Epithelial cell of esophagus (primary cell): ENCODE data around the gene EBPL.
A peak's percentile ranks its signal among the peaks of the same experiment; 100 is the strongest.

Experiments
- DNase-seq: peaks from one replicate; pipeline ENCODE4 v3.0.0; 2010; ENCODE audit warnings: low read depth
- H3K4me3 ChIP-seq: 2 replicates; pipeline ENCODE4 v1.5.1; 2011; ENCODE audit warnings: mild to moderate bottlenecking, low read length, control low read depth
- TF ChIP-seq, protein P1 (sequence below): IDR thresholded peaks from 2 replicates; pipeline ENCODE4 v1.5.1; 2011; ENCODE audit warnings: low read depth, mild to moderate bottlenecking, low read length, control low read depth, inconsistent platforms; ENCODE audit not compliant: insufficient read depth; ENCODE audit errors: missing control alignments

EBPL gene

DNA sequence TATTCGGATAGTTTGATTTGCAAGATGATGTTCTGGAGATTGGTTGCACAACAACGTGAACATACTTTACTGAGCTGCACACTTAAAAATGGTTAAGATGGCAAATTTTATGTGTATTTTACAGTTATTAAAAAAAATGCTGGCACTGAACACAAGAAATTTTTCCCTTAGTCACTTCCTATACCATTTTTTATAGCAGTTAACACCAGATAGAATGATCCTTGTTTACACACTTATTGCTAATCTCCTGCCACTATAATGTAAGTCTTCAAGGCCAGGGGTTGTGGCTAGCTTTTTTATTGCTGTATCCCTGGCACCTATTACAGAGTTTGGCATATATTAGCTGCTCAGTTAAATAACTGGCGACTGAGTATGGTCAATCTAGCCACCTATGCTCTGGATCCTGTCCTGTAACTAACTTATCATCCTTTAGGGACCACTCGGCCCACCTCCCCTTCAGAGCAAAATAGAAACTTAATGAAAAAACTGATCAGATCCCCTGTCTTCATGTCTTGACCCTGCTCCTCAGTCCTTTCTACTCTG is 2.0 kb upstream of the EBPL start:
- TF ChIP-seq, protein P1, sequence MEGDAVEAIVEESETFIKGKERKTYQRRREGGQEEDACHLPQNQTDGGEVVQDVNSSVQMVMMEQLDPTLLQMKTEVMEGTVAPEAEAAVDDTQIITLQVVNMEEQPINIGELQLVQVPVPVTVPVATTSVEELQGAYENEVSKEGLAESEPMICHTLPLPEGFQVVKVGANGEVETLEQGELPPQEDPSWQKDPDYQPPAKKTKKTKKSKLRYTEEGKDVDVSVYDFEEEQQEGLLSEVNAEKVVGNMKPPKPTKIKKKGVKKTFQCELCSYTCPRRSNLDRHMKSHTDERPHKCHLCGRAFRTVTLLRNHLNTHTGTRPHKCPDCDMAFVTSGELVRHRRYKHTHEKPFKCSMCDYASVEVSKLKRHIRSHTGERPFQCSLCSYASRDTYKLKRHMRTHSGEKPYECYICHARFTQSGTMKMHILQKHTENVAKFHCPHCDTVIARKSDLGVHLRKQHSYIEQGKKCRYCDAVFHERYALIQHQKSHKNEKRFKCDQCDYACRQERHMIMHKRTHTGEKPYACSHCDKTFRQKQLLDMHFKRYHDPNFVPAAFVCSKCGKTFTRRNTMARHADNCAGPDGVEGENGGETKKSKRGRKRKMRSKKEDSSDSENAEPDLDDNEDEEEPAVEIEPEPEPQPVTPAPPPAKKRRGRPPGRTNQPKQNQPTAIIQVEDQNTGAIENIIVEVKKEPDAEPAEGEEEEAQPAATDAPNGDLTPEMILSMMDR, result no peak
- H3K4me3 ChIP-seq, result no peak overlapping the region
- DNase-seq, result no peak

DNA sequence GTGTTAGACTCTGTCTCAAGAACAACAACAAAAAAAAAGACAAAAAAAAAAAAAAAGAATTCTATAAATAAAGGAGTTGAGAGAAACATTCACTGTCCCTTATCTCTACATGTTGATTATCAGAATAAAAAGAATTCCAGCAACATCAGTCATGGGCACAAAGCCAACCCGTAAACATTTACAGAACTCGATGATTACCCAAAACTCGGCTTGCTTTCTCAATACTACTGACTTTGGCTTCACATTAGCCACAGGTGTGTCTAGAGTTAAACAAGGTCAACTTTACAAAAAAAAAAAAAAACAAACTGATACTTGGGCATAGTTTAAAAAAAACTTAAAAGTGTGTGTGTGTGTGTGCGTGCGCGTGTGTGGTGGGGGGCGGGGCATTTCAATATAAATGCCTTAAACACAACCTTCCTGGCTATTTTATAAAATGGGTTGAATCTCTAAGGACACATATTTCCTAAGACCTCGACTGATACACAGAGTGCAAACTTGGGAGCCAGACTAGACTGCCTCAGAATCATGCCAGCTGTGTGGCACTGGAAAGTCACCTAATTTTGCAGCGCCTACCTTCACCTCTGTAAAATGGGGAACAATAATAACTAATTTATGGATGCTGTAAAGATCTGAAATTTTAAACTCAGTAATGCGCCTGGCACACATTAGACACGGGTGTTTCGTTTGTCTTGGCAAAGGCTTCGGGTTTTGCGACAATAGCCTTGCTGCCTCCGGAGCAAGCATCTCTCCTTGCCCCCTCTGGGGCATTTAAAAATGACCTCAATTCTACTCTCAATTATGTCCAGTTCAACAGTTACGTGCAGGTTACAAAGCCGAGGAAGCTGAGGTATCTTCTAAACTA is 922 bp downstream of the EBPL start:
- TF ChIP-seq, protein P1, result no peak
- peak; percentile 69 for DNase-seq

DNA sequence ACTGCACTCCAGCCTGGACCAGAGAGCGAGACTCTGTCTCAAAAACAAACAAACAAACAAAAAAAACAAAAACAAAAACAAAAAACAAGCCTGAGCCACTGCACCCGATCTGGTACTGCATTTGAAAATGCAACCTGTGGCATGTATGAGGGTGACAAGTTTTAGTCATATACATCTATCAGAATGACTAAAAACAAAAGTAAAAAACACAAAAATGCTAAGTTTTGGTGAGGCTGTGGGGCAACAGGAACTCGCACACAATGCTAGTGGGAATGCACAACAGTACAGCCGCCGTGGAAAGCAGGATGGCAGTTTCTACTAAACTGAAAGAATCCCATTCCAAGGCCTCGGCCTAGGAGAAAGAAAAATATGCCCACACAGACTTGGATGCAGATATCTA is 7.8 kb downstream of the EBPL start:
- TF ChIP-seq, protein P1, result no peak
- no peak for DNase-seq
- H3K4me3 ChIP-seq, result no peak overlapping the region

More for the DNA sequence above, 922 bp downstream of the EBPL start:
- H3K4me3 ChIP-seq, result peak overlapping the region; percentile 89

DNA sequence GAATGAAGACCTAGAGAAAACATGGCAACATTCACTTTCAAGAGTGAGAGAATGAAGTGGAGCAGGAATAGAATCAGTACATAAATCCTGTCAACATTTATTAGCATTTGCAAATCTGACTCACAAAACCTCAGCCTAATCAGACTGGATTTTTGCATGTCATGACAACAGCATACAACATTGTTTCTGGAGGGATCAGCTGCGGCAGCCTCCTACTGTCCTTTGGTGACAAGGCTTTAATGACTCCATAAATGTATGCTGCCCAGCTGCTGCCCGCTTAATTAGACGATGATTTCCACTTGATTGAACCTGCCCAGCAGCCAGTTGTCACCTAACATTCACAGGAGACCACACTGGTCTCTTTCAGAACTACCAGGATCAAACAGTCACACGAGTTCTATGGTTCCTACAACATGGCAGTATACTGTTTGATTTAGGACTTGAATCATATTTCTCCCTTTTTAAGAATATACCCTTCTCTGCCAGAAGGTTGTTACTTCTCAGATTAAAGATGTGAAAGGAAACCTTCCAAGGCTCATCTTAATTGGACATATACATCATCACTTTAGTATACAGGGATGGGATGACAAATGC is 9.3 kb downstream of the EBPL start:
- TF ChIP-seq, protein P1, result no peak
- no peak overlapping the region for H3K4me3 ChIP-seq
- peak; percentile 80 for DNase-seq

DNA sequence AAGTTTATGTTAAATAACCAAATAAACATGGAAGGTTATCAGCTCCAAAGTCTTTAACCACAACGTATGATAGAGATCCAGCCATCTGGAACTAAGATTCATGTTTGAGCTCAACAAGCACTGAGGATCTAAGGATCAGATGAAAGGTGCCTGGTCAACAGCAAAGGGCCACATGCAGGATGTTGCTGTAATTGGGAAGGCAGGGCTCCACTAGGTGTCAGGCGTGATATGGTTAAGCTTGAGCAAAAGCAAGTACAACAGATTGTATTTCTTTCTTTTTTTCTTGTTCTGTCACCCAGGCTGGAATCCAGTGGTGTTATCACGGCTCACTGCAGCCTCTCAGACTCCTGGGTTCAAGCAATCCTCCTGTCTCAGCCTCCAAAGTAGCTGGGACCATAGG is 12.0 kb downstream of the EBPL start:
- TF ChIP-seq, protein P1, result peak; percentile 42
- DNase-seq, result peak; percentile 28
- H3K4me3 ChIP-seq, result no peak overlapping the region

DNA sequence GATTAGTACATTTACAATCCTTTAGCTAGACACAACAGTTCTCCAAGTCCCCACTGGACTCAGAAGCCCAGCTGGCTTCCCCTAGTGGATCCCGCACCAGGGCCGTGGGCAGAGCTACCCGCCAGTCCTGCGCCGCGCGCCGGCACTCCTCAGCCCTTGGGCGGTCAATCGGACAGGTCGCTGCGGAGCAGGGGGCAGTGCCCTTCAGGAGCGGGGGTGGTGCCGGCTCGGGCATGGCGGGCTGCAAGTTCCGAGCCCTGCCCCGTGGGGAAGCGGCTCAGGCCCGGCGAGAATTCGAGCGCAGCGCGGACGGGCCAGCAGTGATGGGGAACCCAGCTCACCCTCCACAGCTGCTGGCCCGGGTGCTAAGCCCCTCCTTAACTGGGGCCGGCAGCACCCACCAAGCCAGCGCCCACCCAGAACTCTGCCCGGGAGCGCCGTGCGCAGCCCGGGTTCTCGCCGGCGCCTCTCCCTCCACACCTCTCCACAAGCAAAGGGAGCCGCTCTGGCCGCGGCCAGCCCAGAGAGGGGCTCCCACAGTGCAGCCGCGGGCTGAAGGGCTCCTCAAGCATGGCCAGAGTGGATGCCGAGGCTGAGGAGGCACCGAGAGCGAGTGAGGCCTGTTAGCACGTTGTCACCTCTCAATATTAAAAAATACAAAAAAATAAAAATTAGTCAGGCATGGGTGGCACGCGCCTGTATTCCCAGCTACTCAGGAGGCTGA is 12.9 kb downstream of the EBPL start:
- DNase-seq, result no peak
- H3K4me3 ChIP-seq, result no peak overlapping the region
- TF ChIP-seq, protein P1, result no peak
